K562 (cell line): Measurements from ENCODE around the gene VDAC2. TPM values are rescaled to one million over a fixed set of nuclear protein-coding genes. Genes with fewer than 3 reads are reported as not detected.
A peak's percentile ranks its signal among the peaks of the same experiment; 100 is the strongest.

Experiments used
- ARHGAP35 ChIP-seq: fragments of 450-650 bp; IDR thresholded peaks from 2 replicates; pipeline ENCODE4 v1.6.1; 2018; ENCODE audit not compliant: partially characterized antibody
- CCNT2 ChIP-seq: IDR thresholded peaks from 2 replicates; pipeline ENCODE4 v1.6.1; 2011; ENCODE audit warnings: borderline replicate concordance, low read depth, mild to moderate bottlenecking, moderate library complexity, mixed read lengths, low read length; ENCODE audit not compliant: insufficient read length; ENCODE audit errors: extremely low read depth
- DNMT1 ChIP-seq: fragments of 450-650 bp; IDR thresholded peaks from 2 replicates; pipeline ENCODE4 v1.6.1; 2016; ENCODE audit warnings: antibody characterized with exemption, mild to moderate bottlenecking
- ETV1 ChIP-seq: fragments of 450-650 bp; conservative IDR thresholded peaks from 2 replicates; pipeline ENCODE4 v1.6.1; 2016; ENCODE audit warnings: missing genetic modification characterization, control low read depth, low read depth, missing compliant biosample characterization
- GMEB1 ChIP-seq: fragments of 250-450 bp; sonication (Bioruptor Pico); IDR thresholded peaks from 2 replicates; pipeline ENCODE4 v1.4.0; 2020; ENCODE audit warnings: mild to moderate bottlenecking
- NR2C2 ChIP-seq, 2 experiments: fragments of 200-800 bp in 1 of 2; sonication (Bioruptor generic) in 1 of 2; sonication (generic) in 1 of 2; formaldehyde crosslinking in 1 of 2; IDR thresholded peaks; 2 replicates each; pipeline versions ENCODE4 v1.6.1 to v1.8.0; 2016 to 2022; ENCODE audit warnings: mild to moderate bottlenecking in 1 of 2, missing compliant biosample characterization in 1 of 2, missing genetic modification characterization in 1 of 2, missing genetic modification reagents in 1 of 2
- PREB ChIP-seq: sonication (generic); formaldehyde crosslinking; IDR thresholded peaks from 2 replicates; pipeline ENCODE4 v1.8.1; 2023; ENCODE audit warnings: mild to moderate bottlenecking, missing genetic modification reagents
- SAFB ChIP-seq: fragments of 200-400 bp; formaldehyde crosslinking; IDR thresholded peaks from 2 replicates; pipeline ENCODE4 v1.6.1; 2017; ENCODE audit warnings: low read depth, low read length, borderline replicate concordance
- SMARCB1 ChIP-seq: IDR thresholded peaks from 2 replicates; pipeline ENCODE4 v1.6.1; 2011; ENCODE audit warnings: improper control_type of control experiment, low read depth; ENCODE audit not compliant: insufficient read length
- SMARCC2 ChIP-seq: fragments of 450-650 bp; IDR thresholded peaks from 2 replicates; pipeline ENCODE4 v1.6.1; 2017; ENCODE audit warnings: antibody characterized with exemption, moderate library complexity, mild to moderate bottlenecking, low read depth
- SRF ChIP-seq, 2 experiments: fragments of 250-450, 450-650 bp in 1 of 2; sonication (Bioruptor Pico) in 1 of 2; sonication (generic) in 1 of 2; formaldehyde crosslinking; IDR thresholded peaks; 2 replicates each; pipeline versions ENCODE4 v1.5.0 to v1.5.1; 2020 to 2022; ENCODE audit warnings: mild to moderate bottlenecking in 1 of 2, missing genetic modification reagents in 1 of 2
- ZNF407 ChIP-seq: fragments of 450-650 bp; IDR thresholded peaks from 2 replicates; pipeline ENCODE4 v1.6.1; 2016; ENCODE audit warnings: low read depth
- polyA plus RNA-seq, 8 experiments: library from polyadenylated mRNA; depleted of rRNA in 4 of 8; stranded (reverse) in 5 of 8; unstranded in 3 of 8; fragments of >200 nt; fragmentation: Nextera tagmentation in 2 of 8; fragmentation: Illumina TruSeq in 1 of 8; extraction: Ambion mirVana in 2 of 8; extraction: Trizol in 1 of 8; gene quantifications; 2 replicates each; pipeline versions ENCODE4 v1.2.1 to v1.2.3, GENCODE V29; 2011 to 2014; ENCODE audit warnings: inconsistent platforms in 1 of 8, missing spikeins in 1 of 8
- total RNA-seq, 7 experiments: library from RNA; depleted of rRNA in 6 of 7; stranded (reverse); fragments of >200 nt in 6 of 7; fragmentation: Illumina TruSeq in 2 of 7; extraction: Trizol in 2 of 7; gene quantifications; 2 replicates each; pipeline versions ENCODE4 v1.2.1 to v1.2.3, GENCODE V29; 2011 to 2021; ENCODE audit warnings: low replicate concordance in 1 of 7
- TF ChIP-seq, protein P1 (sequence below), 2 experiments: fragments of 200-800 bp in 1 of 2; sonication (Bioruptor generic) in 1 of 2; sonication (generic) in 1 of 2; formaldehyde crosslinking in 1 of 2; IDR thresholded peaks in 1 of 2; conservative IDR thresholded peaks in 1 of 2; 2 replicates each; pipeline versions ENCODE4 v1.5.0 to v1.6.1; 2016 to 2020; ENCODE audit warnings: missing compliant biosample characterization in 1 of 2, missing genetic modification characterization in 1 of 2, missing genetic modification reagents in 1 of 2

Gene VDAC2
- total and polyA plus RNA-seq, 9 of the 15 experiments (the other 6 are each of a cell fraction or from before 2014, with no cell fraction given): 139 to 450 (median 250) TPM

DNA sequence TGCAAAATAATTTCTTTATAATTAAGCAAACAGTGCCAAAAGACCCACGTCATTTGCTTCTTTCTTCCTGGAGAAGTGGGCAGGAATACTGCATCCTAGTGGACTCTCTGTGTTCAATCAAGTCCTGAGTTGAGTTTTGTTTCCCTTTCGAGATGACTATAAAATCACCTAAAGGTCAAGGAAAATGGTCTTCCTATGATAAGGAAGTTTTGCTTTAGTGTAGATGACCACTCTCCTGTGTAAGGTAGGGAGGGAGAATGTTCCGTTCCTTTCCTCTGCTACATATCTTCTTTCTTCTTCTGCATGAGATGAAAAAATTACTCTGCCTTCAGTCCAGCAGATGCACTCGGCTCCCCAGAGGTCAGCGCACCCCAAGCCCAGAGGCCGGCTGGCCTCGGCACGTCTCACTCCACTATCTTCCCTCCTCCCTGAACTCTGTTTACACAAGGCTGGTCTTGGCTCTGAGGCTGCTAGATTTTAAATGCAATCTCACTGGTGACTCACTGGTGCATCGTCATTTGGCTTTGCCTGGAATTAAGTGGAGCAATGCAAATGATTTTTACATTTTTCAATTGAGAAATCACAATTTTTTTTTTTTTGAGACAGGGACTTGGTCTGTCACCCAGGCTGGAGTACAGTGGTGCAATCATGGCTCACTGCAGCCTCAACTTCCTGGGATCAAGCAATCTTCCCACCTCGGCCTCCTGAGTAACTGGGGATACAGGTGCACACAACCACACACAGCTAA lies 18.6 kb upstream of the VDAC2 start (continued):
- TF ChIP-seq ZNF407 (no peak), NR2C2 (CRISPR knock-in tag; IDR thresholded peaks at IDR 0.05) (no peak), NR2C2 (tag; IDR thresholded peaks at IDR 0.05) (peak; percentile 91), DNMT1 (no peak), SMARCB1 (no peak), ARHGAP35 (no peak), ETV1 (tag) (no peak), CCNT2 (peak; percentile 90), SAFB (no peak), GMEB1 (CRISPR knock-in tag) (no peak), PREB (CRISPR knock-in tag) (no peak), SRF (CRISPR knock-in tag; IDR thresholded peaks at IDR 0.05) (no peak; a peak in 1 of 4 replicates), SMARCC2 (peak; percentile 97)
- TF ChIP-seq, protein P1, sequence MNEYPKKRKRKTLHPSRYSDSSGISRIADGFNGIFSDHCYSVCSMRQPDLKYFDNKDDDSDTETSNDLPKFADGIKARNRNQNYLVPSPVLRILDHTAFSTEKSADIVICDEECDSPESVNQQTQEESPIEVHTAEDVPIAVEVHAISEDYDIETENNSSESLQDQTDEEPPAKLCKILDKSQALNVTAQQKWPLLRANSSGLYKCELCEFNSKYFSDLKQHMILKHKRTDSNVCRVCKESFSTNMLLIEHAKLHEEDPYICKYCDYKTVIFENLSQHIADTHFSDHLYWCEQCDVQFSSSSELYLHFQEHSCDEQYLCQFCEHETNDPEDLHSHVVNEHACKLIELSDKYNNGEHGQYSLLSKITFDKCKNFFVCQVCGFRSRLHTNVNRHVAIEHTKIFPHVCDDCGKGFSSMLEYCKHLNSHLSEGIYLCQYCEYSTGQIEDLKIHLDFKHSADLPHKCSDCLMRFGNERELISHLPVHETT (CRISPR knock-in tag; conservative IDR thresholded peaks at IDR 0.05 in 1 of 2, IDR thresholded peaks at IDR 0.05 in 1 of 2): peak in 1 of 2 experiments; percentile 66; a peak in 2 of 4 replicates
